ENCODE data around the gene CDH23. TPM values are rescaled to one million over a fixed set of nuclear protein-coding genes. Genes with fewer than 3 reads are reported as not detected.
A peak's percentile ranks its signal among the peaks of the same experiment; 100 is the strongest.

The CDH23 gene
- total RNA-seq, 4 donors from 2014 or later: 0.72 to 4.1 (median 2.2) TPM

DNA sequence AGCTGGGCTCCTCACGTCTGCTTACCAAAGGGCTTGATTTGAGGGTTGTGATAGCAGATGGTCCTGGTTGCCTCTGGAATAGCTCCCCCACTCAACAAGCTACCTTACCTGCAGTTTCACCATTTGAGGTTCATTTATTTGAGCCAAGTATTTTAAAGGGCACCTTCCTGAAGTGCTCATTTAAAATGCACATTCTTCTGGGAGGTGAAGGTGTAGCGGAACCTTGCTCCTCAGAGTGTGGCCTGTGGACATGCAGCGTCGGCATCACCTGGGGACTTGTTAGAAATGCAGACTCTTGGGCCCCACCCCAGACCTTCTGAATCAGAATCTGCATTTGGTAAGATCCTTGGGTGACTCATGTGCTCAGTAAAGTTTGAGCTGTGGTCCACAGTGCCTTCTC, 2.3 kb downstream of the CDH23 start:
- no peak overlapping the region for H3K27ac ChIP-seq
- no peak overlapping the region for H3K4me3 ChIP-seq
- H3K9me3 ChIP-seq: no peaks in the 10 kb centered on the region
- 74% methylated on average over 4 of the region's 4 CpGs for WGBS
- TF ChIP-seq POLR2A (IDR thresholded peaks at IDR 0.05): no peak
- no peak for TF ChIP-seq CTCF (IDR thresholded peaks at IDR 0.05)
- TF ChIP-seq EP300 (IDR thresholded peaks at IDR 0.05): no peak
- no peak for TF ChIP-seq POLR2AphosphoS5 (IDR thresholded peaks at IDR 0.05)
- H3K27me3 ChIP-seq: peaks cover 50% of the 10 kb centered on the region
- H3K36me3 ChIP-seq: no peaks in the 10 kb centered on the region
- DNase-seq (ENCODE audit: low spot score in 2 of 2): no peak
- H3K4me1 ChIP-seq: peaks cover 29% of the 10 kb centered on the region

DNA sequence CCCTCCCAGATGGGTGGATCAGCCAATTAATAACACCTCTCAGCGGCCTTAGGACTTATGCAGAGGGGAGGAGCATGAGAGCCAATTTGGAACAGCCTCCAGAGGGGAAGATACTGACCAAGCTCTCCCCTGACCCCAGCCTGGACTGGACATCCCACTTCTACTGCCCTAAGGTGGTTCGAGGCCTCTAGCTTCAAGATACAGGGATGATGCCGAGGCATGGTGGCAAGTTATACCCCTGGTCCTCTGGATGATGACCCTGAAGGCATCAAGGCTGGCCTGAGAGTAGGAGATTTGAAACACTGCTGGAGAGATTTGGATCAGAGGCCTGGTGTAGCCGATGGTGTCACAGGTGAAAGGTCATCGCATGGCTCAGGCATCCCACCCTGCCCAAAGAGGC, 3.2 kb downstream of the CDH23 start:
- no peak for TF ChIP-seq POLR2AphosphoS5 (IDR thresholded peaks at IDR 0.05)
- no peak for TF ChIP-seq CTCF (IDR thresholded peaks at IDR 0.05)
- no peak for TF ChIP-seq POLR2A (IDR thresholded peaks at IDR 0.05)
- TF ChIP-seq EP300 (IDR thresholded peaks at IDR 0.05): no peak
- peaks cover 50% of the 10 kb centered on the region for H3K27me3 ChIP-seq
- H3K4me3 ChIP-seq: no peak overlapping the region
- 11% methylated on average over 1 of the region's 5 CpGs for WGBS
- H3K27ac ChIP-seq: no peak overlapping the region
- H3K4me1 ChIP-seq: peaks cover 29% of the 10 kb centered on the region
- peak in 1 of 2 donors; percentile 48 for DNase-seq (ENCODE audit: low spot score in 2 of 2)
- H3K36me3 ChIP-seq: no peaks in the 10 kb centered on the region
- no peaks in the 10 kb centered on the region for H3K9me3 ChIP-seq

- no peaks in the 10 kb centered on the region for H3K9me3 ChIP-seq
- no peaks in the 10 kb centered on the region for H3K36me3 ChIP-seq
- H3K27me3 ChIP-seq: peaks cover 50% of the 10 kb centered on the region
- WGBS: 88% methylated on average over 6 of the region's 7 CpGs
- H3K4me1 ChIP-seq: peaks cover 29% of the 10 kb centered on the region
- TF ChIP-seq POLR2A (IDR thresholded peaks at IDR 0.05) (no peak), CTCF (IDR thresholded peaks at IDR 0.05) (no peak), POLR2AphosphoS5 (IDR thresholded peaks at IDR 0.05) (no peak), EP300 (IDR thresholded peaks at IDR 0.05) (no peak)
- no peak for DNase-seq (ENCODE audit: low spot score in 2 of 2)
- H3K27ac ChIP-seq: no peak overlapping the region
- H3K4me3 ChIP-seq: no peak overlapping the region
These were observed 4.3 kb downstream of the CDH23 start for GRCh38 chr10:71401056-71401455.

- DNase-seq (ENCODE audit: low spot score in 2 of 2): peak in 1 of 2 donors; percentile 61
- Histone ChIP-seq H3K27ac (no peak overlapping the region), H3K4me3 (no peak overlapping the region), H3K9me3 (no peaks in the 10 kb centered on the region), H3K4me1 (peaks cover 23% of the 10 kb centered on the region), H3K27me3 (peaks cover 42% of the 10 kb centered on the region), H3K36me3 (no peaks in the 10 kb centered on the region)
- TF ChIP-seq POLR2AphosphoS5 (IDR thresholded peaks at IDR 0.05): no peak
- TF ChIP-seq CTCF (IDR thresholded peaks at IDR 0.05): no peak
- TF ChIP-seq EP300 (IDR thresholded peaks at IDR 0.05): no peak
- TF ChIP-seq POLR2A (IDR thresholded peaks at IDR 0.05): no peak
- 91% methylated on average over 7 of the region's 7 CpGs for WGBS
These were observed 5.3 kb downstream of the CDH23 start for GRCh38 chr10:71402005-71402404.

DNA sequence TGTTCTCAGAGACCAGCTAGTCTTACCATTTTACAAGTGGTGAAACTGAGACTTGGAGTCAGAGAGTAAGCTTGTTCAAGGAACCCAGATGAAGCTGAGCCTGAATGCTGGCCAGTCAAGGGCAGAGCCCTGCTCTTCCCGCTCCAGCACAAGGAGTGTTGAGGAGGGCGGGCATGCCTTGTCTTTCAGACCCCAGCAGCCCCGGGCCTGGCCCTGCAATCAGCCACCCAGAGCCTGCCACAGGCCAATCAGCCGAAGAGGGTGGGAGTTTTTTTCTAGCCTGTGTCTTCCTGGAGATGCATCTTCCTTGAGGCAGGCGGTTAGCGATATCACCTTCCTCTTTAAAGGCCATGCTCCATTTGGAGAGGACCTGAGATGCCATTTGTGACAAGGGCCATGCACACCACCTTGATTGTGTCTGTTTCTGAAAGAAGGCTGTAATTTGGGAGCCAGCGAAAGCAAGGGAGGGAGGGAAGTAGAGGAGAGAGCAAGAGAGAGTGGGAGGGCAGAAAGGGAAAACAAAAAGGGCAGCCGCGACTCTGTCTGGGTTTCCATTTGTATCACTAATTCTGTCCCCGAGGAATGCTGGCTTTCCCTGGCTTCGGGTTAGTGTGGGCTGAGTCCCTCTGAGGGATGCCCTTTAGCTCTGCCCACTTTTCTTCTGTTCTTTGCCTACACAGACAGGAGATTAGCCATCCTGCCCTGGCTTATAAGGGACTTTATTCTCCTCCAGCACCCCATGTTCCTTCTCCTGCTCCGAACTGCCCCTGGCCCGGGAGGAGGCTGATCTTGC, 8.0 kb downstream of the CDH23 start:
- Histone ChIP-seq H3K27ac (no peak overlapping the region), H3K9me3 (no peaks in the 10 kb centered on the region), H3K36me3 (no peaks in the 10 kb centered on the region), H3K4me1 (no peaks in the 10 kb centered on the region), H3K27me3 (peaks cover 15% of the 10 kb centered on the region), H3K4me3 (no peak overlapping the region)
- peak in 1 of 2 donors; percentile 62 for DNase-seq (ENCODE audit: low spot score in 2 of 2)
- TF ChIP-seq CTCF (IDR thresholded peaks at IDR 0.05) (no peak), EP300 (IDR thresholded peaks at IDR 0.05) (no peak), POLR2A (IDR thresholded peaks at IDR 0.05) (no peak), POLR2AphosphoS5 (IDR thresholded peaks at IDR 0.05) (no peak)
- WGBS: 80% methylated on average over 13 of the region's 13 CpGs

All from suprapubic skin (tissue), 4 donors.